Hypothalamus (tissue), 51 donors: Measurements from ENCODE around the gene PARP11.
"Not testable (repeated sequence)": the region's sequence is repeated elsewhere in the genome, so short reads cannot be mapped to it uniquely, and the experiment has no call there.

ENCODE experiments used
- DNase-seq, 51 donors: peaks; one replicate each; lab custom pipeline; 2025; lab: John Stamatoyannopoulos, UW

PARP11 gene

DNA sequence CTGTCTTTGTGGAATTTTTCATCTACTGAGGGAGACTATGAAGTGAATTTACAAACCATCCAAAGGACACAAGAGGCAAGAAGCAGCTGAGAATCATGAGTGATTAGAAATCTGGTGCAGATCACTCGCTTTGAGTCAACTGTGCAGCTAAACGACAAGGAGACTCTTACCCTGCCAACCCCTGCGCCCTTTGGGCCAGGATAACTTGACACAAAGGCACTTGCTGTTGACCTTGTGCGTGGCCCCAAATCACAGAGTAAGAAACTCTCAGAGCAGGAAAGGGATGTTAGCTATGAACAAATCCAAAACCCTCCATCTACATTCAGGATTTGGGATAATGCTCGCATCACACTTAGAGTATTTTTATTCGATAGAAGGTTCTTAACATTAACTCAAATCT lies 11.5 kb upstream of the PARP11 start:
- no peak for DNase-seq

DNA sequence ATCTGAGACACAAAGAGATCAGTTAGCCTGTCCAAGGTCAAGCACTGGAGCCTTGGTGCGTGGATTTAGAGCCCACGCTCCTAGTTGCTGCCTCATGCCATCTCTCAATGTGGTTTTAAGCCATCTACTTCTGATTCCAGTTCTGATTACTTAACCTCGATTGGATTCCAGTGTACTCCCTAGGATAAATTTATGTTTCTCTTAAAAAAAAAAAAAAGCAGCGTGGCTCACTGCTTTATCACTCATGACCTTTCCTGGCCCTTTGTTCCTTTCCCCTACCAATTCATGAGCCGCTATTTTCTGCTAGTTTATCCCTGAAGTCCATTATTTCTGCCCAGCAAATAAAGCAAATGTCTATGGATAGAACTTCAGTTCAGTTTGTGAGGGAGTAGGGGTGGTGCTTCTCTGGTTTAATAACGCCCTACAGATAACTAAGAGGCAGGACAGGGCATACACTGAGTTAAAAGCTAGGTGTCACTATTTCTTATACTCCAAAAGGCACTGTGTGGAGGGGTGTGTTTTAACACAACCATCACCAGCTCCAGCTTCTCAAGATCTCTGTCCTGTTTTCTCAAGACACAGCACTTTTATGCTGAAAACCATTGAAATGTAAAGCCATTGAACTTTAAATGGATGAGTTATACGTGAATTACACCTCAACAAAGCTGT lies 9.8 kb upstream of the PARP11 start:
- no peak for DNase-seq

DNA sequence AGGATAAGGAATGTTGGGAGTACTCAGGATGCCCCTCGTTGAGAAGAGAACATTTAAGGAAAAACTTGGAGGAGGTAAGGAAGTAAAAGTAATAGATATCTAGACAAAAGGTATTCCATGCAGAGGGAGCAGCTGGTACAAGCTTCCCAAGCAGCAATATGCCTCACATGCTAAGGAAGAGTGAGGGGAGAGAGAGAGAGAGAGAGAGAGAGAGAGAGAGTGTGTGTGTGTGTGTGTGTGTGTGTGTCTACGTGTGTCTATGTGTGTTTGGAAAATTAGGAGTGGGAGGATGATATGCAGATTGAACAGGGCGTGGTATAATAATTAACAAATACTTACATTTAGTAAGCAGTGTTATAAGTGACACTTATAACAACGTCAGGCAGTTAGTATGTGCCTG lies 9.2 kb upstream of the PARP11 start:
- no peak for DNase-seq

DNA sequence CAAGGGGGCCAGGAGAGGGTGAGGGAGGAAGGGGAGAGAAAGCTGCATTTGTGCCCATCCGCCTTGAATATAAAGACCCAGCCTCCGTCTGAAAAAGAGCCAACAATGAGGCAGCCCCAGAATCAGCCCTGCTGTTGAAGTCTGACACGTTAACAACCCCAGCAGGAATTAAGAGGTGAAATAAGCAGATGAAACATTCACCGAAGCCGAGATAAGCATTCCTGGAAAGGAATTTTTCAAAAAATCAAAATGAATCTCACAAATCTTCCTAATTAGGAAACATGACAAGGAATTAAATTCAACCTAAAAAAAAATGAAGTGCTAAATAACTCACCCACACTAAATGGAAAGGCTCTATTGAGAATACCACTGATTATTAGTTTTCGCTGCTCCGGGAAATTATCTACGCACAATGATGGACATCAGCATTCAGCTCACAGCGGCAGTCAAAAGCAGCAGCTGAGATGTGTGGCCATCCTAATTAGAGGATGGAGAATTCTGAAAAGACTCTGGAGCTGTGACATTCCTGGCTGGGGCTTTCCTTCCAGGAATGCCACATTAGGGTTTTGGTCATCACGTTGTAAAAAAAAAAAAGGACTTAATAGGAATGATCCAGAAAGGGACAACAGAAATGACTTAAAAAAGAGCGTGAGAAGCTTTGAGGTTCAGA lies 8.2 kb upstream of the PARP11 start:
- DNase-seq = no peak

DNA sequence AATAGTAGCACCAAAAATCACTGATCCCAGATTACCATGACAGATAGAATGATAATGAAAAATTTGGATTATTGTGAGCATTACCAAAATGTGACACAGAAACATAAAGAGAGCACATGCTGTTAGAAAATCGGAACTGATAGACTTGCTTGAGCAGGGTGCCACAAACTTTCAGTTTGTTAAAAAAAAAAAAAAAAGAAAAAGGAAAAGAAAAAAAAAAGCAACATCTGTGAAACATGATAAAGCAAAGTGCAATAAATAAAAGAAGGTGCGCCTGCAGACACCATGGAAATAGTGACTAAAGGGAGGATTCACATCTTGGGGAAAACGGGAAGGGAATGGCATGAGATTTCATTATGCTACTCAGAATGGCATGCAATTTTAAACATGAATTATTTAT lies 6.6 kb upstream of the PARP11 start:
- no peak for DNase-seq

DNA sequence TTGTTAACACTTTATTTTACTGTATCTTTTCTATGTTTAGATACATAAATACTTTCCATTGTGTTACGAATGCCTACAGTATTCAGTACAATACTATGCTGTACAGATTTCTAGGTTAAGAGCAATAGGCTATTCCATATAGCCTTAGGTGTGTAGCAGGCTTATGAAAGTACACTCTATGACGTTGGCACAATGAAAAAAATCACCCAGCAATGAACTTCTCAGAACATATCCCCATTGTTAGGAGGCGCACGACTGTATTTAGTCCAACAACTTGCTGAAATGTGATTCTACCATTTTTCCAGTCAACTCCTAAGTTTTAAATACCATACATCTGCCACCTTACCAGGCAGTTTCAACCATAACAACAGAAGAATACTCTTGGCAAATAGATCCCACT lies 1.8 kb downstream of the PARP11 start:
- no peak for DNase-seq

DNA sequence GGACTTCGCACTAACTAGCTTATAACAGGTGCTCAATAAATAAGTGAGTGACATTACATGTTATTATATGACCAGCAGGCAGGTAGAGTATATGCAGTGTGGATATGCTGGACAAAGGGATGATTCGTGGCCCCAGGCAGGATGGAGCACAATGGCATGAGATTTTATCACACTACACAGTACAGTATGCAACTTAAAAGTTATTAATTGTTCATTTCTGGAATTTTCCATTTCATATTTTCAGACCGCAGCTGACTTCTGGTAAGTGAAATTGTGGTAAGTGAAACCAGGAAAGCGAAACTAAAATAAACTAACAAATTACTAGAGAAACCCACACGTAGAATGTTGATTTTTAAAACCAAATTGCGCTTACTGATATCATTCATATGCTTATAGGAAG lies 3.3 kb downstream of the PARP11 start:
- no peak for DNase-seq

DNA sequence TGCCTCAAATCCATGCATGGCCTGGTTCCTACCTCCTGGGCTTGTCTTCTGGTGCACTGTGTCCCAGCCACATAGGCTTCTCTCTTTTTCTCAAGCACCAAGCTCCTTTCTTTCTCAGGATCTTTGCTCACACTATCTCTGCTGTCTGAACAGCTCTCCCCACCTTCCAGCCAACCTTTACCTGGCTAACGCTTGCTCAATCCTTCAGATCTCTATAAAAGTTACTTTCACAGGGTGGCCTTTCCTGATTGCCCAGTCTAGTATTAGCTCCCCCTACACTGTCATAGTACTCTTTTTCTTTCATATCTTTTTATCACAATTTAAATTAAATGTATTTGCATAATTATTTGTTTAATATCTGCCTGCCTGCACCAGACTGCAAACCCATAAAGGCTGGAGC lies 3.8 kb downstream of the PARP11 start:
- DNase-seq = no peak

DNA sequence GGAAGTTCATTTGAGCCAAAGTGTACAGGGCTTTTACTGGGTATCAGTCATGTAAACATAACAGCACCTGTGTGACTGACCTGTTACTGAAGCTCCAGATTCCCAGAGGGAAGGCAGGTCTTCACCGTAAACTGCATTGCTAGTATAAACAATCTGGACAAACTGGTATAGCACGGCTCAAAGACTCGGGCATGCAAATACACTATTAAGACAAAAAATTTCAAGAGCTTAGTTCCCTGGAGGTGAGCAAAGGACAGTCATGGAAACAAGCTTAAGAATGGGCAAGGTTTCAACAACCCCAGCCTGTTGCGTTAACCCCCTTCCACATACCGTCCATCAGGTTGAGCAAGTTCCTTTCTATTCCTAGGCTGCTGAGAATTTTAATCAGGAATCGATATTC lies 9.4 kb downstream of the PARP11 start:
- no peak for DNase-seq

DNA sequence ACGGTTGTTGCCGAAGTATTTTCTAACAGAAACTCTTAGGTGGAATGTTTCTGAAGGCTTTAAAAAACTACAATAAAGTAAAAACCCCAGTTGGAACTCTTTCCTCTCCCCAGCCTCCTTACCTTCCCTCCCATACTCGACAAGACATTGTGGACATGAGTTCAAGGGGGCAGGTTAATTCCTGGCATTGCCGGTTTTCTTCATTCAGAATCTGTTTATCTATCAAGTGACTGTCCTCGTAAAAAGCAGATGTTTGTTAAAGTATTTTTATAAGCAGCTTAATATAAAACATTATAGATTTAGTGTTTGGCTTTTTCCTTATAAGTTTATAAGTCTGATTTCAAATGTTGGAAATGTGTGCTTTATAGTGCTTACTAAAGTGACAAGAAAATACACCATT lies 30.7 kb downstream of the PARP11 start:
- no peak for DNase-seq

DNA sequence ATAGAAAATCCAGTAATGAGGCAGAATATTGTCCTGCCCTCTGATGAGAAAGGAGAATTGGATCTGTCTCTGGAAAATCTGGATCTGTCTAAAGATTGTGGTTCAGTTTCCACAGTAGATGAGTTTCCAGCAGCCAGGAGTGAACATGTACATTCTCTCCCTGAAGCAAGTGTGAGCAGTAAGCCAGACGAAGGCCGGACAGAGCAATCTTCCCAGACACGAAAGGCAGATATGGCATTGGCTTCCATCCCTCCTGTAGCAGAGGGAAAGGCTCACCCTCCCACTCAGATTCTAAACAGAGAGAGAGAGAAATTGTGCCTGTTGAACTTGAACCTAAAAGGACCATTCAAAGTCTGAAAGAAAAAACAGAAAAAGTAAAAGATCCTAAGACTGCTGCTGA lies 31.4 kb downstream of the PARP11 start:
- DNase-seq = no peak

DNA sequence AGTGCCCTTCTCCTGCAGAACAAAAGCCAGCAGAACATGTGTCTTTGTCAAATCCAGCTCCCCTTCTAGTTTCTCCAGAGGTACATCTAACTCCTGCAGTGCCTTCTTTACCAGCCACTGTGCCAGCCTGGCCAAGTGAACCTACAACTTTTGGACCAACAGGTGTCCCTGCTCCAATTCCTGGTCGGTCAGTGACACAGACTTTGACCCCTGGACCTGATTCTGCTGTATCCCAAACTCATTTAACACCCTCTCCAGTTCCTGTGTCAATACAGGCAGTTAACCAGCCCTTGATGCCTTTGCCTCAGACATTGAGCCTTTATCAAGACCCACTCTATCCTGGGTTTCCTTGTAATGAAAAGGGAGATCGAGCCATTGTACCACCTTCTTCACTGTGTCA lies 32.4 kb downstream of the PARP11 start:
- DNase-seq = not testable (repeated sequence)

DNA sequence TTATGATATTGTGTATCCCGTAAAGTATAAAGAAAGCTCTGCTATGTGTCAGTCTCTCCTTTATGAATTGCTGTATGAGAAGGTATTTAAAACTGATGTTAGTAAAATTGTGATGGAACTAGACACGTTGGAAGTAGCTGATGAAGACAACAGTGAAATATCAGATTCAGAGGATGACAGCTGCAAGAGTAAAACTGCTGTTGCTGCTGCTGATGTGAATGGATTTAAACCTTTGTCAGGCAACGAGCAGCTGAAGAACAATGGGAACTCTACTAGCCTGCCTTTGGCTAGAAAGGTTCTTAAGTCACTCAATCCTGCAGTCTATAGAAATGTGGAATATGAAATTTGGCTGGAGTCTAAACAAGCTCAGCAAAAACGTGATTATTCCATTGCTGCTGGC lies 33.5 kb downstream of the PARP11 start:
- not testable (repeated sequence) for DNase-seq

DNA sequence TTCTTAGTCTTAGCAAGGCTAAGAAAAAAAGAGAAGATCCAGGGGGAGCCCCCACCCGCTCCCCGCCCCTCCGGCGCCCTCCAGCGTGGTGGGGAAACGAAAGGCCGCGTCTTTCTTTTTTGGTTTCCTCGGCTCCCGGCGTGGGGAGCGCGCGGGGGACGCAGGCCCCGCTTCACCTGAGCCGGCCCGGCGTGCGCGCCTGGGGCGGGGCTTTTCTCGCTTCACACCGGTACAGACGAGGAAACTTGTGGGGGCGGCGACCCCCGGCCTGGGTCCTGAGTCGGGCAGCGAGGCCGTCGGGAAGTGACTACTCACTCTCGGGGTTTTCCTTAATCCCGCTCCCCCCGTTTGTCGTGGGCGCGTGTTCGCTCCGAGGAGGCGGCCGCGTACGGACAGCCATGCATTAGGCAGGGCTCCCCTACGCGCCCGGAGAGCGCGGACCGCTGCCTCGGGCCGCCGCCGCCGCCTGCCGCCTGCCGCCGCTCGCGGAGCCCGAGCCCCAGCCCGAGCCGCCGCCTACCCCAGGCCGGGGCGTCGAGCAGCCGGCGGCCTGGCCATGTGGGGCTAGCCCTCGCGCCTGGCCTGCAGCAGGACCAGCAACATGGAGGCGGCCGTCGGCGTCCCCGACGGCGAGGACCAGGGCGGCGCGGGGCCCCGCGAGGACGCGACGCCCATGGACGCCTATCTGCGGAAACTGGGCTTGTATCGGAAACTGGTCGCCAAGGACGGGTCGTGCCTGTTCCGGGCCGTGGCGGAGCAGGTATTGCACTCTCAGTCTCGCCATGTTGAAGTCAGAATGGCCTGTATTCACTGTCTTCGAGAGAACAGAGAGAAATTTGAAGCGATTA lies 34.3 kb downstream of the PARP11 start:
- DNase-seq = not testable (repeated sequence)

DNA sequence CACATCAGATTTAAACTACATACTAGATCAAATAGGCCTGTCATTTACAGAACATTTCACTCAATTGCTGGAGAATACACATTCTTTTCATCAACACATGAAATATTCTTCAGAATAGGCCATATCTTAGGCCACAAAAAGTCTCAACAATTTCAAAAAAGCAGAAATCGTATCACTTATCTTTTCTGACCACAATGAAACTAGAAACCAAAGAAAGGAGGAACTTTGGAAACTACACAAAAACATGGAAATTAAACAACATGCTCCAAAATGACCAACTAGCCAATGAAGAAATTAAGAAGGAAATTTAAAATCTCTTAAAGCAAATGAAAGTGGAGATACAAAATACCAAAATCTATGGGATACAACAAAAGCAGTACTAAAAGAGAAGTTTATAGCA lies 35.1 kb downstream of the PARP11 start:
- DNase-seq = no peak

DNA sequence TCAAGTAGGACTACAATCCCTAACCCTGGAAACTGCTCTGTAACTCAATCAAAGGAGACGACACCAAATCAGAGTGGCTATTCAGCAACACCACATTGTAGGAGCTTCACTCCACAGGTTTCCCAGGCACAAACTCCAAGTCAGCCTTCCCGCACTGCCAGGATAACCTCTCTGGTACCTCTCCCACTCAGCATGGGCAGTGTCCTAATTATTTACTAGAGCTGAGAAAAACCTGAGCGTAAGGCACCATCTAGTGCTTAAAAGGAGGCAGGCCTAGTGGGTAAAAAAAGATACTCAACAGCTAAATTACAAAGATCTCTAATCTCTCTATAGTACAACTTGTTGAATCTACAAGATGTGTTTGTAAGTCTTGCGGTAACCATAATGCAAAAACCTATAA lies 36.1 kb downstream of the PARP11 start:
- no peak for DNase-seq

DNA sequence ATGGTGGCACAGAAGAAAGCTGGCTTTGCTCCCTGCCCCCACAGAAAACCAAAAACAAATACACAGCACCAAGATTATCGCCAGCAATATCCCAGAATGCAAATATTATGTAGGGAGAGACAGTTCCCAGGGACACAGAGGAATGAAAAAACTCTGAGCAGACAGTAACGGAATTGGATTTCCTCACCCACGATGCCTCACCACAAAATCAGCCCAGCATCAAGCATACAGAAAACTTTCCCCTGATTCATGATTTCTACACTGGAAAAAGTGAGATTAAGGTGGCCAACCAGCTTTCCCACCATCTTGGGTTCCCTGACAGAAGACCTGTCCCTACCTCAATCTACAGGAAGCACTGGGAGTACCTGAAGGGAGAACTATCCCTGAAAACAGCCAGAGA lies 36.6 kb downstream of the PARP11 start:
- no peak for DNase-seq

DNA sequence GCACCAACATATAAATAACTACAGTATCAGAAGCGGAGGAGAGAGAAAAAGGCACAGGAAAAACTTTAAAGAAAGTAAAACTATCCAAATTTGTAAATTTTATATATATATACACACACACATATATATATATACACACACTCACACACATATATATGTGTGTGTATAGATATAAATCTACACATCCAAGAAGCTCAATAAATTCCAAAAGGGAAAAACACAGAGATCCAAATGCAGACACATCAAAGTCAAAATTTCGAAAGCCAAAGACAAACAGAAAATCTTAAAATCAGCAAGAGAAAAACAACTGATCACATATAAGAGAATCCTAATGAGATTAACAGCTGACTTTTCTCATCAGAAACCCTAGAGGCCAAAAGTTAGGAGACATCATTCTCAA lies 37.3 kb downstream of the PARP11 start:
- DNase-seq = no peak

DNA sequence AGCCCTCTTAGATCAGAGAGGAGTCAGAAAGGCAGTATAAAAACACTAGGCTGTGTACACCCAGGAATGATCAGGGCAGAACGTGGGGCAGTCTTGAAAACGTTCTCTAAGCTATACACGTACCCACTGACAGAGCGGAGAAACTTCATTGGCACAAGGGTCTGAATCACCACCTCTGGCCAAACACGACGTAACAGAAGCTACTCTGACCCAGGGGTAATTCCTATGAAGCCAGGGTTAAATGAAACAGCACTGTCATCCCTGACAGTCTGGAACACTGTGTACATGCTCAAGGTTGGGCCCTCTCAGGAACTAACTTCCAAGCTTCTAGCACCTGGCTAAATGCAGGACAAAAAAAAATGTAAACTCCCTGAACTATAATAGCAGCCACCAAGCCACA lies 38.4 kb downstream of the PARP11 start:
- no peak for DNase-seq

DNA sequence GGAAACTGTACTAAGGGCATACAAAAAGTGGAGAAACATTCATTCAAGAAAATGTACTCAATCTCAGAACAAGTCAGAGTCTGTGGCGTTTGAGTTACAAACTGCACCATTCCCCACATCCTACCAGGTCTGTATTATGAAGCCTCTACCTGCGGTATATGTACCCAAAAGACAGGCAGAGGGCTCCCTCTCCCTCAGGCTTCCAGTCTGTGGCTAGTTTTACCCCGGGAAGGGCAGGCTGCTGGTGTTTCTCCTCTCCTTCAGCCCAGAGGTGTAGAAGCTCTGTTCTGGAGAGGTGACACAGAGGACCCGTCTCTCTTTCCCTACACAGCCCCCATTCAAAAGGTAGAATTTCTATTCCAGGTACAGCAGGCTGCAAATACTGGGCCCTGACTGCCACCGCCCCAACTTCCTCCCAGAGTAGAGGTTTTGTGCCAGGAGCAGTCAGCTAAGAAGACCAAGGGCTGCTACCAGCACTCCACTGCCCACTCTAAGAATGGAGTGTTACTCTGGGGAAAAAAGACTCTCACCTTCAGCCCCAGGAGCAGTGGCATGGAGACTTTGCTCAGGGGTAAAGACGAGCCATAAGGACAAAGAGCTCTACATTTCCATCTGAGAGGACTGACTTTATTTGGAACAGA lies 39.4 kb downstream of the PARP11 start:
- no peak for DNase-seq

DNA sequence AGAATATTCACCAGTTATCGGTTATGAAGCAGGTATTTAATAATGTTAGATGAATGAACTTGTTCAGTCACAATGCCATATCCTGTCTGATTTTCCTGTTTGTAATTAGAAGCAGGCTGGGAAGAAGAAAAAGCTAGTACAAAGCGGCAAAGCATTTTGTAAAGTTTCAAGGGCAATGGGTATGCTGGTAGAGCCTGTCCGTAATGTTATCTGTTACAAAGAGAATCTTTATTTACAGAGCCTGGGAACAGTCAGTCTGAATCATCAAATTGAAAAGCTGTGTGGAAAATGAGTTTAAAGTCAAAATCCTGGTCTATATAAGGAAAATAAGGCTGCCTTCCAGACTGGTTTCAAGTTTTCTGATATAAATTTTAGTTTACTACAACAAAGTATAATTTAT lies 40.5 kb downstream of the PARP11 start:
- DNase-seq = no peak
